KMS-11 (cell line): Measurements from ENCODE around the gene R3HDM4.
"Not testable (repeated sequence)": the region's sequence is repeated elsewhere in the genome, so short reads cannot be mapped to it uniquely, and the experiment has no call there.

Experiments
- H2AFZ ChIP-seq: fragments of 200-600 bp; sonication (generic); 2 replicates; pipeline ENCODE4 v1.6.1; 2016; ENCODE audit warnings: antibody characterized with exemption, mixed run types, low read depth
- H3K27ac ChIP-seq: fragments of 200-600 bp; sonication (generic); 2 replicates; pipeline ENCODE4 v1.6.1; 2016; ENCODE audit warnings: mild to moderate bottlenecking, mixed run types
- H3K27me3 ChIP-seq: fragments of 200-600 bp; sonication (generic); 2 replicates; pipeline ENCODE4 v1.6.1; 2017; ENCODE audit warnings: mild to moderate bottlenecking, low read depth, mixed run types, moderate library complexity; ENCODE audit not compliant: insufficient read depth
- H3K36me3 ChIP-seq: fragments of 200-600 bp; sonication (generic); 2 replicates; pipeline ENCODE4 v1.6.1; 2017; ENCODE audit warnings: mild to moderate bottlenecking, mixed run types; ENCODE audit not compliant: insufficient read depth
- H3K4me1 ChIP-seq: fragments of 200-600 bp; sonication (generic); 2 replicates; pipeline ENCODE4 v1.6.1; 2016; ENCODE audit warnings: mild to moderate bottlenecking, low read depth, mixed run types; ENCODE audit not compliant: poor library complexity, severe bottlenecking
- H3K4me2 ChIP-seq: fragments of 200-600 bp; sonication (generic); 2 replicates; pipeline ENCODE4 v1.7.0; 2016; ENCODE audit warnings: mild to moderate bottlenecking, mixed run types
- H3K4me3 ChIP-seq: fragments of 200-600 bp; sonication (generic); IDR thresholded peaks from 2 replicates; pipeline ENCODE4 v1.6.1; 2017; ENCODE audit warnings: low read depth, low read length, mixed read lengths; ENCODE audit not compliant: insufficient read depth
- H3K79me2 ChIP-seq: fragments of 200-600 bp; sonication (generic); 2 replicates; pipeline ENCODE4 v1.6.1; 2016; ENCODE audit warnings: low read depth, mixed run types; ENCODE audit not compliant: insufficient read depth
- H3K9ac ChIP-seq: fragments of 200-600 bp; sonication (generic); 2 replicates; pipeline ENCODE4 v1.6.1; 2016; ENCODE audit warnings: mild to moderate bottlenecking, mixed run types
- H4K20me1 ChIP-seq: fragments of 200-600 bp; sonication (generic); 2 replicates; pipeline ENCODE4 v1.6.1; 2016; ENCODE audit warnings: mild to moderate bottlenecking, mixed run types; ENCODE audit not compliant: insufficient read depth
- CTCF ChIP-seq: fragments of 200-600 bp; sonication (generic); conservative IDR thresholded peaks from 2 replicates; pipeline ENCODE4 v1.6.1; 2017; ENCODE audit warnings: low read depth, mild to moderate bottlenecking, antibody characterized with exemption, low read length, moderate library complexity, mixed read lengths

R3HDM4 gene

GRCh38 chr19:850979-851335 is 62.1 kb downstream of the R3HDM4 start:
- H3K27me3 ChIP-seq = peaks cover 8% of the 10 kb centered on the region; the same call in 1 of the 2 replicates
- TF ChIP-seq CTCF = no peak
- no peaks in the 10 kb centered on the region for H4K20me1 ChIP-seq
- peaks cover 21% of the 10 kb centered on the region for H3K79me2 ChIP-seq
- peaks cover 15% of the 10 kb centered on the region for H3K4me1 ChIP-seq
- no peak overlapping the region for H3K4me2 ChIP-seq
- no peak overlapping the region for H3K27ac ChIP-seq
- H3K36me3 ChIP-seq = no peaks in the 10 kb centered on the region
- H2AFZ ChIP-seq = no peak overlapping the region
- H3K9ac ChIP-seq = no peak overlapping the region
- no peak overlapping the region for H3K4me3 ChIP-seq

DNA sequence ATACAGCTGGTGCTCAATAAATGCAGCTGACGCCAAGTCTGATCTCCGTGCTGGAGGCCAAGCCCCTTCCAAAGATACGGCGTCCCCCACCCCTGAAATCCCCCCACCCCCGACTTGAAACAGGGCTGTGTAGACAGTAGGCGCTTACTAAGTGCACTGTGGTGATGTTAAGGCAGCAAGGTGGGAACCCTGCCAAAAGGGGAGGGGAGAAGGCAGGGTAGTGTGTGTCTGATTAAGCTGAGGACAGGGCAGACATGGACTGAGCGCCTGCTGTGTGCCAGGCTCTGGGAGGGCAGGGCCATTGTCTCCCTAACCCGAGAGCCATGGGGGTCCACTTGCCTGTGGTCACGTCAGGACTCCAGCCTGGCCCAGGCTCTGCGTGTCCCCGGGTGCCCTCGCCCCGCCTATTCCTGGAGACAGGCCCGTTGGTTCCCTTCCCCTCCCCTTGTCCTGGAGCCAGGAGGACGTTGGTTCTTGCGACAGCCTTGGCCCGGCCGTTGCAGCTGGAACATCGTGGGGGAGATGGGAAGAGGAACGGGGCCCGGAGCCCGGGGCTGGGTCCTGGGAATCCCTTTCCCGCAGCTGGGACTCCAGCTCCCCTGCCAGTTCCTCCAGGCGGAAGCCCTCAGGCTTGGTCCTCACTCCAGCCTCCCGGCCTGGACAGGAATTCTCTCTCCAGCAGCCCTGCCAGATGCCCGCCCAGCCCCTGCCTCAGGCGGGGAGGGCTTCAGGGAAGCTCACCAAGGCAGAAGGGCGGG is 62.6 kb downstream of the R3HDM4 start:
- TF ChIP-seq CTCF = no peak
- Histone ChIP-seq H3K79me2 (peaks cover 21% of the 10 kb centered on the region), H3K9ac (no peak overlapping the region), H3K36me3 (no peaks in the 10 kb centered on the region), H4K20me1 (no peaks in the 10 kb centered on the region), H3K27ac (no peak overlapping the region), H3K4me3 (no peak overlapping the region), H3K4me1 (peaks cover 15% of the 10 kb centered on the region), H3K27me3 (peaks cover 8% of the 10 kb centered on the region; the same call in 1 of the 2 replicates), H2AFZ (no peak overlapping the region), H3K4me2 (no peak overlapping the region)

GRCh38 chr19:849195-849594 is 63.8 kb downstream of the R3HDM4 start:
- H3K27me3 ChIP-seq, H3K36me3 ChIP-seq: not testable (repeated sequence)

DNA sequence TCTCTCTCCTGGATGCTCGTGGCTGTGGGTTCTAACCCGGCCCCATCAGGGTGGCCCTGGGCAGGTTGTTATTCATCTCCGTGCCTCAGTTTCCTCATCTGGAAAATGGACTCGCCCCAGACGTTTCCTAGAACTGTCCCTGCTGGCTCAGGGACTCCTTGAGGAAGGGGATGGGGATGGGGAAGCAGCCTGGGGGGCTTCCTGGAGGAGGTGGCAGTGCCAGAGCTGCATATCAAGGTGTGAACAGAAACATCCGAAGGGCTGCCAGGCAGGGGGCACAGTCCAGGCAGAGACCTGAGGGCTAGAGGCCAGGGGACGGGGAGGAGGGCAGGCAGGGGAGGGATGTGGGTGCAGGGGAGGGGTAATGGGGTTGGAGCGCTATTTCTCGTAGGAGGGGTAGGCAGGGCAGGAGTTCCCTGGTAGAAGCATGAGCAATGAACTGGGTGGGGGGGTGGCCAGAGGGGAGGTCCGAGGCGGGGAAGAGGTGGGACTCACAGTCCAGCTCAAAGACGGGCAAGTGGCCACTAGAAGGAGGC is 64.6 kb downstream of the R3HDM4 start:
- TF ChIP-seq CTCF = no peak
- Histone ChIP-seq H3K27ac (no peak overlapping the region), H3K4me1 (peaks cover 30% of the 10 kb centered on the region), H3K9ac (no peak overlapping the region), H3K4me2 (peak overlapping the region; percentile 96; the same call in 1 of the 2 replicates), H4K20me1 (no peaks in the 10 kb centered on the region), H3K4me3 (no peak overlapping the region), H3K79me2 (peaks cover 21% of the 10 kb centered on the region), H3K27me3 (no peaks in the 10 kb centered on the region), H3K36me3 (no peaks in the 10 kb centered on the region), H2AFZ (no peak overlapping the region)

More at GRCh38 chr19:849195-849594, 63.8 kb downstream of the R3HDM4 start:
- Histone ChIP-seq H3K79me2 (peaks cover 21% of the 10 kb centered on the region), H3K4me1 (peaks cover 25% of the 10 kb centered on the region)
- not testable (repeated sequence) for H3K4me2 ChIP-seq, H4K20me1 ChIP-seq, H3K27ac ChIP-seq, H2AFZ ChIP-seq, H3K9ac ChIP-seq, H3K4me3 ChIP-seq
